GM12874 (cell line): Measurements from ENCODE around the gene LRTM2.

Experiments used
- TF ChIP-seq, protein P1 (sequence below): IDR thresholded peaks from 2 replicates; pipeline ENCODE4 v1.5.1; 2011; ENCODE audit warnings: low read depth, mild to moderate bottlenecking, control low read depth, low read length, moderate library complexity; ENCODE audit not compliant: insufficient read depth

The LRTM2 gene

GRCh38 chr12:1820191-1820895, at the start of gene LRTM2:
LRTM2 (plus strand) TSS chr12:1820565; CDS start chr12:1828149, 7,584 bp downstream.
- TF ChIP-seq, protein P1, sequence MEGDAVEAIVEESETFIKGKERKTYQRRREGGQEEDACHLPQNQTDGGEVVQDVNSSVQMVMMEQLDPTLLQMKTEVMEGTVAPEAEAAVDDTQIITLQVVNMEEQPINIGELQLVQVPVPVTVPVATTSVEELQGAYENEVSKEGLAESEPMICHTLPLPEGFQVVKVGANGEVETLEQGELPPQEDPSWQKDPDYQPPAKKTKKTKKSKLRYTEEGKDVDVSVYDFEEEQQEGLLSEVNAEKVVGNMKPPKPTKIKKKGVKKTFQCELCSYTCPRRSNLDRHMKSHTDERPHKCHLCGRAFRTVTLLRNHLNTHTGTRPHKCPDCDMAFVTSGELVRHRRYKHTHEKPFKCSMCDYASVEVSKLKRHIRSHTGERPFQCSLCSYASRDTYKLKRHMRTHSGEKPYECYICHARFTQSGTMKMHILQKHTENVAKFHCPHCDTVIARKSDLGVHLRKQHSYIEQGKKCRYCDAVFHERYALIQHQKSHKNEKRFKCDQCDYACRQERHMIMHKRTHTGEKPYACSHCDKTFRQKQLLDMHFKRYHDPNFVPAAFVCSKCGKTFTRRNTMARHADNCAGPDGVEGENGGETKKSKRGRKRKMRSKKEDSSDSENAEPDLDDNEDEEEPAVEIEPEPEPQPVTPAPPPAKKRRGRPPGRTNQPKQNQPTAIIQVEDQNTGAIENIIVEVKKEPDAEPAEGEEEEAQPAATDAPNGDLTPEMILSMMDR = no peak

- TF ChIP-seq, protein P1 = no peak
Observed at GRCh38 chr12:1773937-1774655, 46.3 kb upstream of the LRTM2 start.

GRCh38 chr12:1776170-1776921, 44.0 kb upstream of the LRTM2 start:
- TF ChIP-seq, protein P1 = no peak

DNA sequence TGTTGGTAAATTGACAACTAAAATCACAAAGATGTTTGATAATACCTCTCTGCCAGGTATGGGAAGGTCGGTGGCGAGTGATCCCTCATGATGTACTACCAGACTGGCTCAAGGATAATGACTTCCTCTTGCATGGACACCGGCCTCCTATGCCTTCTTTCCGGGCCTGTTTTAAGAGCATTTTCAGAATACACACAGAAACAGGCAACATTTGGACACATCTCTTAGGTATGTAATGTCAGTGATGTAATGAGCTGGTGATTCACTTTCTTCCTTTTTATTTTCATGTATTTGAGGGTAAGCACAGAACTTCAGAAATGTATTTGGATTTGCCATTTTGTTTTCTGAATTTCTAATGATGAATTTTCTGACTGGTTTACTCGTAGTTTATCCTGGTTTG, 42.6 kb upstream of the LRTM2 start:
- TF ChIP-seq, protein P1 = no peak

DNA sequence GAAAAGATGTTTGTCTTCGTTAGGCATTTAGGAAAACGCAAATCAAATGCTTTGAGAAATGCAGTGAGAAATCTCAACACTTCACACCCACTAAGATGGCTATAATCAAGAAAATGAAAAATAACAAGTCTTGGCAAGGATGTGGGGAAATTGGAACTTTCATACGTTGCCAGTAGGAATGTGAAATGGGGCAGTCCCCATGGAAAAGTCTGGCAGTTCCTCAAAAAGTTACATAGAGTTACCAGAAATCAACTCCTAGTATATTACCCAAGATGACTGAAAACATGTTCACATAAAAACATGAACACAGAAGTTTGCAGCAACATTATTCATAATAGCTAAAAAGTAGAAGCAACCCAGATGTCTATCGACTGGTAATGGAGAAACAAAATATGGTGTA, 41.5 kb upstream of the LRTM2 start:
- TF ChIP-seq, protein P1 = no peak

GRCh38 chr12:1779783-1780182, 40.6 kb upstream of the LRTM2 start:
- TF ChIP-seq, protein P1 = no peak

- TF ChIP-seq, protein P1 = no peak
Observed at GRCh38 chr12:1781772-1782171, 38.6 kb upstream of the LRTM2 start.
